IPS-20b (cell line): ENCODE results near the gene ABCD3.

Source experiments
- H3K27ac ChIP-seq: one replicate; pipeline ENCODE4 v1.5.1; 2013; ENCODE audit warnings: low read length
- H3K27me3 ChIP-seq: 2 replicates; pipeline ENCODE4 v1.6.1; 2013; ENCODE audit warnings: mild to moderate bottlenecking, low read length, inconsistent platforms; ENCODE audit not compliant: insufficient read depth
- H3K36me3 ChIP-seq: 2 replicates; pipeline ENCODE4 v1.6.1; 2013; ENCODE audit warnings: low read depth, mild to moderate bottlenecking, inconsistent platforms, low read length, moderate library complexity; ENCODE audit not compliant: insufficient read depth
- H3K4me1 ChIP-seq: 2 replicates; pipeline ENCODE4 v1.6.1; 2013; ENCODE audit warnings: mild to moderate bottlenecking, control low read depth, inconsistent platforms, low read length, moderate library complexity; ENCODE audit not compliant: insufficient read depth
- H3K4me3 ChIP-seq: 2 replicates; pipeline ENCODE4 v1.5.1; 2013; ENCODE audit warnings: mild to moderate bottlenecking, low read length, inconsistent platforms
- H3K9ac ChIP-seq: 2 replicates; pipeline ENCODE4 v1.6.1; 2013; ENCODE audit warnings: low read depth, mild to moderate bottlenecking, inconsistent platforms, low read length, moderate library complexity
- H3K9me3 ChIP-seq: 2 replicates; pipeline ENCODE4 v1.6.1; 2013; ENCODE audit warnings: mild to moderate bottlenecking, low read depth, low read length, inconsistent platforms; ENCODE audit not compliant: insufficient read depth

ABCD3 gene

GRCh38 chr1:94532077-94532476 is 113.9 kb downstream of the ABCD3 start:
- H3K9ac ChIP-seq: no peak overlapping the region
- no peak overlapping the region for H3K4me3 ChIP-seq
- no peaks in the 10 kb centered on the region for H3K27me3 ChIP-seq
- H3K27ac ChIP-seq: no peak overlapping the region
- H3K36me3 ChIP-seq: peaks cover 63% of the 10 kb centered on the region
- H3K9me3 ChIP-seq: no peaks in the 10 kb centered on the region
- peaks cover 14% of the 10 kb centered on the region for H3K4me1 ChIP-seq

GRCh38 chr1:94535095-94535494 is 116.9 kb downstream of the ABCD3 start:
- H3K27me3 ChIP-seq: peaks cover 6% of the 10 kb centered on the region
- H3K9ac ChIP-seq: no peak overlapping the region
- no peaks in the 10 kb centered on the region for H3K9me3 ChIP-seq
- H3K27ac ChIP-seq: no peak overlapping the region
- H3K4me3 ChIP-seq: no peak overlapping the region
- H3K4me1 ChIP-seq: 0 out of 2 replicates have a peak, but pooled peaks cover 4% of the 10 kb centered on the region
- H3K36me3 ChIP-seq: peaks cover 61% of the 10 kb centered on the region

DNA sequence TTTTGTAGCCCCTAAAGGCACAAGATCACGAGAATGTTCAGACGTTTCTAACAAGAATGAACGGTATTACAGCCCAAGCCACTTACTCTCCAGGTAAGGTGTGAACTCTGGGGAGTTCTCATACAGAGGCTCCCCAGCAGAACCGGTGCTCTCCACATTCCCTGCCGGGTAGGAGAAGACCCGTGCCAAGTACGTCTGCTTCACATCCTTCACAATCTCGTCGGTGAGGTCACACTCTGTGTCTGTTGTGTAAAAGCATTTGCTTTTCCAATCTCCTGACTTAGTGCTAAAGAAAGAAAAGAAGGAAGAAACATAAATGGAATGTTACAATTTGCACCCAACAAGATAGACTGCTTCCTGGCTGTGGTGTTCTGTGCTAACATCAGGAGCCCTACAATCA is 117.7 kb downstream of the ABCD3 start:
- Histone ChIP-seq H3K9me3 (no peaks in the 10 kb centered on the region), H3K9ac (no peak overlapping the region), H3K27me3 (peaks cover 14% of the 10 kb centered on the region), H3K4me1 (0 out of 2 replicates have a peak, but pooled peaks cover 4% of the 10 kb centered on the region), H3K27ac (no peak overlapping the region), H3K36me3 (peaks cover 53% of the 10 kb centered on the region), H3K4me3 (no peak overlapping the region)

DNA sequence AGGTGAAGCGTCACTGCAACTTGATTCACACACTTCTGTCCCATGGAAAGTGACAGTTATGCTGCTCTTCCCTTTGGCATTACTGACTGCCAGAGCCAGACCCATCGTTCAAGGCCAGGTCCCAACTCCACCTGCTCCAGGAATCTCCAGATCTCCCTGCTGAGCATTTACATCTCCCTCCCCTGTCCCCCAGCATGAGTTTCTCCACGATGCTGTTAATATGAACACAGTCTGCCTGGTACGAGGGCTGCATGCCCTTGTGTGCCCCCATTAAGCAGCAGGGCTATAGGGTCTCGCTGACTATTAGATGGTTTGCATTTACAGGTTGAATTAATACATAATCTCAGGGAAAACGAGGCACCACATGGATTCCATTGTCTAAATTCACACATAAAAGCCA is 119.1 kb downstream of the ABCD3 start:
- Histone ChIP-seq H3K36me3 (peaks cover 39% of the 10 kb centered on the region), H3K27ac (no peak overlapping the region), H3K4me1 (0 out of 2 replicates have a peak, but pooled peaks cover 4% of the 10 kb centered on the region), H3K27me3 (peaks cover 22% of the 10 kb centered on the region), H3K4me3 (no peak overlapping the region), H3K9me3 (no peaks in the 10 kb centered on the region), H3K9ac (no peak overlapping the region)

DNA sequence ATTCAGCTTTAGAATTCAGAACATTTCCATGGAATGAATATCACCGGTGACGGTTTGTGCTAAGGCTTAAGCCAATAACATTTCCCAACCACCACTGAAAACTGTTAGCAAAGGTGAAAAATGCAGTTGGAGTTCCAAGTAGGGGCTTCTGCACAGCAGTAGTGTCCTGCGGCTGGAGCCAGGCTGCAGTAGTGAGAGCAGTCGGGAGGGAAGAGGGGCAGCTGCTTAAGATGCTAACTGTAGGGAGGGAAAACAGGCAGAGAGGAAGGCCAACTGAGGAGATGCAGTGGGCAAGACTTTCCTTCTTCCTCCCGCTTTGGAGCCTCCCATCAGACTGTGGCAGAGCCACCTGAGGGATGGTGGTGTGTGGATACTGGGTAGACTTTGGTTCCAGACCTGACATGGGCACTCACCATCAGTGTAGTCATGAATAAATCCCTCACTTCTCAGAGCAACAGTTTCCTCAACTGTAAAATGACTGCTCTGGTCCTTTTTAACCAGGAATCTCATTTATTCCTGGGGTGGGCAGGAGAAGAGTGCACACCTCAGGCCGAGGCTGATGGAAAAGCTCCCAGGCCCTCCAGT is 120.1 kb downstream of the ABCD3 start:
- Histone ChIP-seq H3K27ac (no peak overlapping the region), H3K9ac (no peak overlapping the region), H3K27me3 (peaks cover 33% of the 10 kb centered on the region), H3K9me3 (no peaks in the 10 kb centered on the region), H3K4me1 (peaks cover 13% of the 10 kb centered on the region), H3K36me3 (peaks cover 29% of the 10 kb centered on the region), H3K4me3 (no peak overlapping the region)

GRCh38 chr1:94539496-94539895 is 121.3 kb downstream of the ABCD3 start:
- Histone ChIP-seq H3K4me1 (peaks cover 13% of the 10 kb centered on the region), H3K36me3 (peaks cover 24% of the 10 kb centered on the region), H3K27me3 (peaks cover 44% of the 10 kb centered on the region), H3K4me3 (no peak overlapping the region), H3K27ac (no peak overlapping the region), H3K9ac (no peak overlapping the region), H3K9me3 (no peaks in the 10 kb centered on the region)

DNA sequence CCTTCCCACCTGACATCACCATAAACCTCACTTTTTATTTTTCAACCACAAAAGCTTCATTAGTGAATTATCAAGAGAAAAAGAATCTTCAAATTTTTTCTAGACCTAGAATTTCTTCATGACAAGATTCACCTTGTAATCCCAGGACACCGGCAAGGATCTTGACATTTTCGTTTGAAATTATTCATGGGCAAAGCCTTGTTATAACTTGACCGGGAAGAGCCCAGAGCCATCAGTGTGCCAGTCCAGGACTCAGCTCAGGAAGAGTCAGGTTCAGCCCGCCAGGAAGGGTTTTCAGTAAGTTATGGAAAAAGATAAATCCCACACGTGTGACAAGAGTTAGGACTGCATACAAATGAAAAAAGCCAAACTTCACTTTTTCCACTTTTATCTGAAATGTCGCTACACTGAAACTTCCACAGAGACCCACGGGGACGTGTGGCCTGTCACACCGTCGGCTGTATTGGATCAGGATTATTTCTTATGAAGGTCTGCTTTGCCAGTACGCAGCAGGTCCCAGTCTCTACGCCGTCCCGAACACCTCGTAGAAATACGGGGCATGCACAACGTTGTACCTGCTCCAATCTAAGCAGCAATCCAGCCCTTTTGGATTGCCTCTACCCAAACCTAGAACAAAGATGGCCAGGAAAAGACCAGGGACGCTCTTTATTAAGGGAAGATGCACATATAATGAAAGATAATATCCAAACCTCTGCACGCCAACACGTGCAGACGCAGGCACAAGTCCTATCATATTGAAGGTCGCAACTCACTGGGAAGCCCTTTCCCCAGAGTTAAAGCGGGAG is 122.5 kb downstream of the ABCD3 start:
- Histone ChIP-seq H3K27me3 (peaks cover 48% of the 10 kb centered on the region), H3K4me1 (peaks cover 13% of the 10 kb centered on the region), H3K9ac (peak overlapping the region; percentile 63), H3K9me3 (no peaks in the 10 kb centered on the region), H3K36me3 (peaks cover 13% of the 10 kb centered on the region), H3K27ac (no peak overlapping the region), H3K4me3 (peak overlapping the region; percentile 85)

GRCh38 chr1:94541246-94542087 is 123.3 kb downstream of the ABCD3 start, which contains the start of gene F3:
Gene F3, minus strand, starts transcription at chr1:94541759. Its CDS starts 123 bp downstream, at chr1:94541636.
- no peaks in the 10 kb centered on the region for H3K9me3 ChIP-seq
- peak within 1 kb of the TSS; percentile 74 for H3K9ac ChIP-seq
- H3K27ac ChIP-seq: no peak within 1 kb of the TSS
- H3K4me3 ChIP-seq: peak within 1 kb of the TSS; percentile 85
- peaks cover 4% of the 10 kb centered on the region; the same call in 1 of the 2 replicates for H3K36me3 ChIP-seq
- H3K27me3 ChIP-seq: peaks cover 48% of the 10 kb centered on the region
- H3K4me1 ChIP-seq: peaks cover 13% of the 10 kb centered on the region

GRCh38 chr1:94542088-94542870 is 124.1 kb downstream of the ABCD3 start:
- Histone ChIP-seq H3K4me3 (peak overlapping the region; percentile 85), H3K4me1 (peaks cover 13% of the 10 kb centered on the region), H3K27ac (no peak overlapping the region), H3K9ac (peak overlapping the region; percentile 74; the same call in 1 of the 2 replicates), H3K36me3 (peaks cover 2% of the 10 kb centered on the region; the same call in 1 of the 2 replicates), H3K9me3 (no peaks in the 10 kb centered on the region), H3K27me3 (peaks cover 48% of the 10 kb centered on the region)

DNA sequence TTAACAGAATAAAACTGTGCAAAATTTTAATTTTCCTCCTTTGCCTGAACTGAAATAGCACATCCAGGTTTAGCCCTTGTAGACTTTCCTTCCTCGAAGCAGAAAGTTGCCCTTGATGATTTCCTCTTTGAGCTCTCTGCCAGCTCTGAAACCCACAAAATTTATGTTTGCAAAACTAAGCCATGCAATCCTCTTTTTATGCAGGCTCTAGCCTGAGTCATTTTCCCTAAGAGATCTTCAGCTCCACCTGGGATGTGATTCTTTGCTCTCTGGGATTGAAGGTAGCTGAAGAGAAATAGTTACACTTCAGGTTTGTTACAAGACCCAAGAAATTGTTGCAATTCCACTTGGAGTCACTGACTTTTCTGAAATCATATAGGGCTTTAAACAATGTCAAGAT is 124.8 kb downstream of the ABCD3 start:
- no peak overlapping the region for H3K9ac ChIP-seq
- H3K27ac ChIP-seq: no peak overlapping the region
- peaks cover 48% of the 10 kb centered on the region for H3K27me3 ChIP-seq
- H3K9me3 ChIP-seq: no peaks in the 10 kb centered on the region
- H3K36me3 ChIP-seq: no peaks in the 10 kb centered on the region
- peak overlapping the region; percentile 85 for H3K4me3 ChIP-seq
- peaks cover 13% of the 10 kb centered on the region for H3K4me1 ChIP-seq
